ENCODE measurements around the gene SLC7A14. TPM values are rescaled to one million over a fixed set of nuclear protein-coding genes. Genes with fewer than 3 reads are reported as not detected.

Gene SLC7A14
- polyA plus RNA-seq, 2 of the 4 experiments (the other 2 are of a cell fraction): not detected

DNA sequence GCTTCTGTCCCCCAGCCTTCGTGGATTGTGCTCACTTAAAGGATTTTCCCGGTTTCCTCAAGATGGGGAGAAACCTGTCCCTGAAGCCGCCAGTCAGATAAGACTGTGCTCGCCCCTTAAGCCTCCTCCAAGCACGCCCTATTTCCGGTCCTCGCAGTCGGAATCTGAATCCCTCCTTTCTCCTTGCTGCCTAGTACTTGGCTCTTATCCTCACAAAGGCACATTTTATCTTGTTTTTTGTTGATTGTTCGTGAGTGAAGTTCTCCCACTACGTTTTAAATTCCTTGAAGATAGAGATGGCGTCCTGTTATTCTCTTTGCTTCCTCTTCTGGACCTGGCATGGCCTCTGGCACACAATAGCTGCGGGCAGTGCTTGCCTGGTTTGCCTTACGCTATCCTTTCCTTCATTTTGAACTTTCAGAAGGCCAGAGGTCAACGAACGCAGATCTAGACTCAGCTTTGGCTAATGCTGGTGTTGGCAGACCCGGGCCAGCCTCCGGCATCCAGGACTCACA is 165.5 kb downstream of the SLC7A14 start:
- POLR2A ChIA-PET: no interaction called here
- no peak overlapping the region for H3K27ac ChIP-seq
- no peak for FAIRE-seq
- H3K4me2 ChIP-seq: no peak overlapping the region
- WGBS (ENCODE audit: missing lambda C conversion rate): 88% methylated on average over 17 of the region's 17 CpGs
- CTCF ChIA-PET: interaction anchor here (1.1 kb wide), 1 partner anchor 392 kb away, joined by 5 read pairs; no protein-coding TSS in a partner anchor
- no peak for TF ChIP-seq JUNB (IDR thresholded peaks at IDR 0.05)
- no peak for TF ChIP-seq ELK1 (IDR thresholded peaks at IDR 0.05; ENCODE audit: low read depth, low read length)
- no peak for TF ChIP-seq SREBF2 (IDR thresholded peaks at IDR 0.05)
- no peak for TF ChIP-seq REST (IDR thresholded peaks at IDR 0.05)
- TF ChIP-seq, protein P1, sequence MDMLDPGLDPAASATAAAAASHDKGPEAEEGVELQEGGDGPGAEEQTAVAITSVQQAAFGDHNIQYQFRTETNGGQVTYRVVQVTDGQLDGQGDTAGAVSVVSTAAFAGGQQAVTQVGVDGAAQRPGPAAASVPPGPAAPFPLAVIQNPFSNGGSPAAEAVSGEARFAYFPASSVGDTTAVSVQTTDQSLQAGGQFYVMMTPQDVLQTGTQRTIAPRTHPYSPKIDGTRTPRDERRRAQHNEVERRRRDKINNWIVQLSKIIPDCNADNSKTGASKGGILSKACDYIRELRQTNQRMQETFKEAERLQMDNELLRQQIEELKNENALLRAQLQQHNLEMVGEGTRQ (IDR thresholded peaks at IDR 0.05): no peak
- TF ChIP-seq CHD2 (IDR thresholded peaks at IDR 0.05; ENCODE audit: low read length, partially characterized antibody): no peak
- TF ChIP-seq HOXB5 (CRISPR knock-in tag; IDR thresholded peaks at IDR 0.05): no peak
- TF ChIP-seq EHMT2 (IDR thresholded peaks at IDR 0.05; ENCODE audit: low read depth): no peak
- TF ChIP-seq, protein P2, sequence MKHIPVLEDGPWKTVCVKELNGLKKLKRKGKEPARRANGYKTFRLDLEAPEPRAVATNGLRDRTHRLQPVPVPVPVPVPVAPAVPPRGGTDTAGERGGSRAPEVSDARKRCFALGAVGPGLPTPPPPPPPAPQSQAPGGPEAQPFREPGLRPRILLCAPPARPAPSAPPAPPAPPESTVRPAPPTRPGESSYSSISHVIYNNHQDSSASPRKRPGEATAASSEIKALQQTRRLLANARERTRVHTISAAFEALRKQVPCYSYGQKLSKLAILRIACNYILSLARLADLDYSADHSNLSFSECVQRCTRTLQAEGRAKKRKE (CRISPR knock-in tag; IDR thresholded peaks at IDR 0.05; ENCODE audit: low read depth): no peak
- no peak for TF ChIP-seq HEYL (CRISPR knock-in tag; IDR thresholded peaks at IDR 0.05)
- TF ChIP-seq TFCP2L1 (CRISPR knock-in tag; IDR thresholded peaks at IDR 0.05): no peak
- no peaks in the 10 kb centered on the region for H3K4me1 ChIP-seq
- DNase-seq (ENCODE audit: low read depth in 1 of 2, low spot score in 1 of 2): no peak
- H3K4me3 ChIP-seq: no peak overlapping the region
- H3K9me3 ChIP-seq: no peaks in the 10 kb centered on the region
- ATAC-seq: no peak

GRCh38 chr3:170419557-170420087 is 166.3 kb downstream of the SLC7A14 start:
- Histone ChIP-seq H3K27ac (no peak overlapping the region), H3K4me2 (no peak overlapping the region), H3K4me3 (no peak overlapping the region), H3K4me1 (no peaks in the 10 kb centered on the region), H3K9me3 (no peaks in the 10 kb centered on the region)
- CTCF ChIA-PET: interaction anchor here (10.5 kb wide), 1 partner anchor 393 kb away, joined by 277 read pairs; no protein-coding TSS in a partner anchor
- no peak for DNase-seq (ENCODE audit: low read depth in 1 of 2, low spot score in 1 of 2)
- POLR2A ChIA-PET: no interaction called here
- TF ChIP-seq CEBPB (IDR thresholded peaks at IDR 0.05): no peak
- no peak for TF ChIP-seq ZSCAN20 (CRISPR knock-in tag; IDR thresholded peaks at IDR 0.05)
- FAIRE-seq: no peak
- ATAC-seq: no peak
- WGBS (ENCODE audit: missing lambda C conversion rate): 93% methylated on average over 58 of the region's 58 CpGs
